SK-N-SH (cell line): ENCODE data around the gene ANK2. TPM values are rescaled to one million over a fixed set of nuclear protein-coding genes. Genes with fewer than 3 reads are reported as not detected.

Experiments used
- CTCF ChIA-PET: fragments of 300-600, 350-600 bp; formaldehyde crosslinking; extraction: SDS; loops from one replicate; lab custom pipeline; 2021; lab: Yijun Ruan, JAX
- POLR2A ChIA-PET: fragments of 350-600 bp; sonication (Branson Sonifier 250); formaldehyde crosslinking; extraction: SDS; loops from one replicate; lab custom pipeline; 2020; ENCODE audit warnings: antibody characterized with exemption, inconsistent platforms; lab: Yijun Ruan, JAX
- DNase-seq: peaks from one replicate; pipeline ENCODE4 v3.0.0; 2012
- H2AFZ ChIP-seq: fragments of 200-600 bp; sonication (generic); 2 replicates; pipeline ENCODE4 v1.8.1; 2016; ENCODE audit warnings: antibody characterized with exemption, mild to moderate bottlenecking, low read depth
- H3F3A ChIP-seq: fragments of 200-600 bp; sonication (generic); replicated peaks from 2 replicates; pipeline ENCODE3; 2016; ENCODE audit warnings: antibody characterized with exemption, mild to moderate bottlenecking; ENCODE audit not compliant: insufficient read depth
- H3K27ac ChIP-seq, 2 experiments: fragments of 200-500 bp in 1 of 2; fragments of 200-600 bp in 1 of 2; sonication (Bioruptor generic) in 1 of 2; sonication (generic), shearing (Covaris generic) in 1 of 2; 2 replicates each; pipeline versions ENCODE4 v1.5.1 to v1.6.1; 2014 to 2016; ENCODE audit warnings: low read depth in 2 of 2, inconsistent platforms in 1 of 2, low read length in 1 of 2, mild to moderate bottlenecking in 1 of 2, mixed read lengths in 1 of 2
- H3K27me3 ChIP-seq: fragments of 200-600 bp; sonication (generic), shearing (Covaris generic); 2 replicates; pipeline ENCODE4 v1.6.1; 2016; ENCODE audit warnings: mixed run types; ENCODE audit not compliant: insufficient read depth
- H3K36me3 ChIP-seq, 2 experiments: fragments of 200-500 bp in 1 of 2; fragments of 200-600 bp in 1 of 2; sonication (Bioruptor generic) in 1 of 2; sonication (generic) in 1 of 2; replicated peaks in 1 of 2; 2 replicates each; pipeline versions ENCODE3 to v1.5.1; 2014 to 2016; ENCODE audit warnings: low read length in 1 of 2, mild to moderate bottlenecking in 1 of 2; ENCODE audit not compliant: insufficient read depth in 2 of 2, control insufficient read depth in 1 of 2
- H3K4me1 ChIP-seq, 2 experiments: fragments of 200-500 bp in 1 of 2; fragments of 200-600 bp in 1 of 2; sonication (Bioruptor generic) in 1 of 2; sonication (generic), shearing (Covaris generic) in 1 of 2; 2 replicates each; pipeline versions ENCODE4 v1.5.1 to v1.6.1; 2014 to 2016; ENCODE audit warnings: low read depth in 1 of 2, low read length in 1 of 2, mixed run types in 1 of 2; ENCODE audit not compliant: insufficient read depth in 2 of 2, control insufficient read depth in 1 of 2
- H3K4me2 ChIP-seq: fragments of 200-600 bp; sonication (generic), shearing (Covaris generic); 2 replicates; pipeline ENCODE4 v1.6.1; 2017; ENCODE audit warnings: mixed run types
- H3K4me3 ChIP-seq, 2 experiments: fragments of 200-500 bp in 1 of 2; fragments of 200-600 bp in 1 of 2; sonication (Bioruptor generic) in 1 of 2; sonication (generic), shearing (Covaris generic) in 1 of 2; 2 replicates each; pipeline versions ENCODE4 v1.5.1 to v1.8.1; 2014 to 2016; ENCODE audit warnings: low read depth in 2 of 2, inconsistent platforms in 1 of 2, low read length in 1 of 2, mild to moderate bottlenecking in 1 of 2, mixed read lengths in 1 of 2, moderate library complexity in 1 of 2
- H3K79me2 ChIP-seq: fragments of 200-600 bp; sonication (generic); 2 replicates; pipeline ENCODE4 v1.8.1; 2017; ENCODE audit warnings: mild to moderate bottlenecking; ENCODE audit not compliant: insufficient read depth
- H3K9ac ChIP-seq: fragments of 200-600 bp; sonication (generic); 2 replicates; pipeline ENCODE4 v1.6.1; 2017; ENCODE audit warnings: mixed run types
- H3K9me2 ChIP-seq: fragments of 200-600 bp; sonication (generic); 2 replicates; pipeline ENCODE4 v1.6.1; 2017; ENCODE audit warnings: mixed run types
- H3K9me3 ChIP-seq: fragments of 200-600 bp; sonication (generic); 2 replicates; pipeline ENCODE4 v1.6.1; 2017; ENCODE audit warnings: mixed run types, mild to moderate bottlenecking, moderate library complexity
- H4K20me1 ChIP-seq: fragments of 200-600 bp; sonication (generic); 2 replicates; pipeline ENCODE4 v1.6.1; 2017; ENCODE audit warnings: mild to moderate bottlenecking, mixed run types; ENCODE audit not compliant: insufficient read depth
- CHD2 ChIP-seq: fragments of 150-350 bp; IDR thresholded peaks from 2 replicates; pipeline ENCODE4 v1.6.1; 2018; ENCODE audit warnings: low read length; ENCODE audit not compliant: partially characterized antibody
- FOXJ3 ChIP-seq: sonication (generic); formaldehyde crosslinking; IDR thresholded peaks from 2 replicates; pipeline ENCODE4 v1.5.1; 2020; ENCODE audit warnings: mild to moderate bottlenecking, missing genetic modification reagents
- GATA2 ChIP-seq: sonication (generic); formaldehyde crosslinking; IDR thresholded peaks from 2 replicates; pipeline ENCODE4 v1.5.0; 2020; ENCODE audit warnings: mild to moderate bottlenecking, missing genetic modification reagents
- MEF2A ChIP-seq: IDR thresholded peaks from 2 replicates; pipeline ENCODE4 v1.4.0; 2012; ENCODE audit warnings: low read depth, borderline replicate concordance
- NRF1 ChIP-seq: IDR thresholded peaks from 2 replicates; pipeline ENCODE4 v1.6.1; 2012; ENCODE audit warnings: low read depth, mild to moderate bottlenecking, low read length
- POLR2AphosphoS5 ChIP-seq: IDR thresholded peaks from 2 replicates; pipeline ENCODE4 v1.6.1; 2012; ENCODE audit warnings: low read depth, low read length
- RAD21 ChIP-seq: IDR thresholded peaks from 2 replicates; pipeline ENCODE4 v1.6.1; 2012; ENCODE audit warnings: mild to moderate bottlenecking, low read length
- RFX5 ChIP-seq: IDR thresholded peaks from 2 replicates; pipeline ENCODE4 v1.6.1; 2012; ENCODE audit warnings: mild to moderate bottlenecking, improper control_type of control experiment, low read length
- SIN3A ChIP-seq: IDR thresholded peaks from 2 replicates; pipeline ENCODE4 v1.6.1; 2012; ENCODE audit warnings: low read depth, mild to moderate bottlenecking, low read length, moderate library complexity, borderline replicate concordance
- TAF1 ChIP-seq: IDR thresholded peaks from 2 replicates; pipeline ENCODE4 v1.6.1; 2012; ENCODE audit warnings: low read depth, mild to moderate bottlenecking, low read length, moderate library complexity, borderline replicate concordance
- USF1 ChIP-seq: IDR thresholded peaks from 2 replicates; pipeline ENCODE4 v1.4.0; 2012; ENCODE audit warnings: low read depth, borderline replicate concordance
- WGBS: methylation state at CpG from one replicate; pipeline ENCODE4 v1.1.6; 2017; ENCODE audit warnings: low lambda C conversion rate; 5-methylcytosine and 5-hydroxymethylcytosine counted together
- polyA plus RNA-seq, 3 experiments: library from polyadenylated mRNA; depleted of rRNA; stranded (reverse); fragments of >200 nt; gene quantifications; 2 replicates each; pipeline ENCODE4 v1.2.3, GENCODE V29; 2012
- TF ChIP-seq, protein P1 (sequence below): fragments of 150-350 bp; IDR thresholded peaks from 2 replicates; pipeline ENCODE4 v1.6.1; 2017; ENCODE audit warnings: antibody characterized with exemption, low read length, low read depth, borderline replicate concordance
- TF ChIP-seq, protein P2 (sequence below): fragments of 200-600 bp; sonication (generic); IDR thresholded peaks from 2 replicates; pipeline ENCODE4 v1.6.1; 2017; ENCODE audit warnings: antibody characterized with exemption, mild to moderate bottlenecking, moderate library complexity
- TF ChIP-seq, protein P3 (sequence below): IDR thresholded peaks from 2 replicates; pipeline ENCODE4 v1.6.1; 2012; ENCODE audit warnings: mild to moderate bottlenecking, low read depth, low read length, moderate library complexity

Gene ANK2
- polyA plus RNA-seq, 1 of the 3 experiments (the other 2 are of a cell fraction) = 0.69 TPM

GRCh38 chr4:113294908-113295307 lies 245.5 kb downstream of the ANK2 start:
- CTCF ChIA-PET = no interaction called here
- DNase-seq = no peak
- 100% methylated on average over 1 of the region's 1 CpG for WGBS

DNA sequence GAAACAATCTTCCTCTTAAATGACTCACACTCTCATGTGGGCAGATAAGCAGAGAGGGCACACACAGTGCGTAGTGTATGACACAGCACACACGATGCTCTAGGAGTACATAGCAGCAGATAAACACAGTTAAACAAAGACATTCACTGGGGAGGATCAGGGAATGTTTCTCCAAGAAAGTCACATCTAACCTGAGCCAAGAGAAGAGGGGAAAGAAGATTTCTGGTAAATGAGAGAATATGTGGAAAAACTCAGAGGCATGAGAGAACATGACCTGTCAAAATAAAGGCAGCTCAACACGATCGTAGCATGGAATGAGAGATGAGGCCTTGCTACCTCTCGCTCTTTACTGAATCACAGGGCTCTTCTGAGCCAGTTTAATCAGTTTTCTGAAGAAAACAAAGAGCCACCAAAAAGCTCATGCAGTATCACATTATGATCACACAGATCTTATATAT lies 251.0 kb downstream of the ANK2 start:
- Histone ChIP-seq H2AFZ (no peak overlapping the region), H3K4me1 (0 out of 4 replicates have a peak, but pooled peaks cover 0 to 3% of the 10 kb centered on the region in 2 experiments), H3K9ac (no peak overlapping the region), H3K79me2 (no peaks in the 10 kb centered on the region), H3K36me3 (peaks cover 0 to 1% of the 10 kb centered on the region in 2 experiments), H3K27ac (no peak overlapping the region), H3K27me3 (no peaks in the 10 kb centered on the region), H3K4me3 (no peak overlapping the region), H4K20me1 (no peaks in the 10 kb centered on the region), H3K9me2 (no peaks in the 10 kb centered on the region)
- CTCF ChIA-PET = interaction anchor here (0.7 to 1.2 kb wide), 2 partner anchors 9 to 23 kb away, joined by 3 to 4 read pairs; no protein-coding TSS in a partner anchor
- POLR2A ChIA-PET = no interaction called here
- no peak for DNase-seq
- WGBS = 88% methylated on average over 5 of the region's 5 CpGs
- no peak for TF ChIP-seq SIN3A
- no peak for TF ChIP-seq TAF1
- TF ChIP-seq, protein P1, sequence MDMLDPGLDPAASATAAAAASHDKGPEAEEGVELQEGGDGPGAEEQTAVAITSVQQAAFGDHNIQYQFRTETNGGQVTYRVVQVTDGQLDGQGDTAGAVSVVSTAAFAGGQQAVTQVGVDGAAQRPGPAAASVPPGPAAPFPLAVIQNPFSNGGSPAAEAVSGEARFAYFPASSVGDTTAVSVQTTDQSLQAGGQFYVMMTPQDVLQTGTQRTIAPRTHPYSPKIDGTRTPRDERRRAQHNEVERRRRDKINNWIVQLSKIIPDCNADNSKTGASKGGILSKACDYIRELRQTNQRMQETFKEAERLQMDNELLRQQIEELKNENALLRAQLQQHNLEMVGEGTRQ = no peak
- TF ChIP-seq, all 33 proteins: peak for 0
- no peaks in the 10 kb centered on the region for H3F3A ChIP-seq
- H3K4me2 ChIP-seq = no peak overlapping the region
- H3K9me3 ChIP-seq = no peaks in the 10 kb centered on the region

More at GRCh38 chr4:113294908-113295307, 245.5 kb downstream of the ANK2 start:
- Histone ChIP-seq H3K4me1 (no peaks in the 10 kb centered on the region), H3K27me3 (no peaks in the 10 kb centered on the region), H4K20me1 (no peaks in the 10 kb centered on the region), H3K4me3 (no peak overlapping the region), H3K36me3 (peaks cover 0 to 6% of the 10 kb centered on the region in 2 experiments), H2AFZ (no peak overlapping the region), H3K9ac (no peak overlapping the region), H3K9me3 (no peaks in the 10 kb centered on the region), H3F3A (no peaks in the 10 kb centered on the region), H3K79me2 (no peaks in the 10 kb centered on the region), H3K4me2 (no peak overlapping the region), H3K9me2 (no peaks in the 10 kb centered on the region), H3K27ac (no peak overlapping the region)
- TF ChIP-seq POLR2AphosphoS5 (no peak), GATA2 (CRISPR knock-in tag) (no peak), RAD21 (peak; percentile 34)
- TF ChIP-seq, protein P2, sequence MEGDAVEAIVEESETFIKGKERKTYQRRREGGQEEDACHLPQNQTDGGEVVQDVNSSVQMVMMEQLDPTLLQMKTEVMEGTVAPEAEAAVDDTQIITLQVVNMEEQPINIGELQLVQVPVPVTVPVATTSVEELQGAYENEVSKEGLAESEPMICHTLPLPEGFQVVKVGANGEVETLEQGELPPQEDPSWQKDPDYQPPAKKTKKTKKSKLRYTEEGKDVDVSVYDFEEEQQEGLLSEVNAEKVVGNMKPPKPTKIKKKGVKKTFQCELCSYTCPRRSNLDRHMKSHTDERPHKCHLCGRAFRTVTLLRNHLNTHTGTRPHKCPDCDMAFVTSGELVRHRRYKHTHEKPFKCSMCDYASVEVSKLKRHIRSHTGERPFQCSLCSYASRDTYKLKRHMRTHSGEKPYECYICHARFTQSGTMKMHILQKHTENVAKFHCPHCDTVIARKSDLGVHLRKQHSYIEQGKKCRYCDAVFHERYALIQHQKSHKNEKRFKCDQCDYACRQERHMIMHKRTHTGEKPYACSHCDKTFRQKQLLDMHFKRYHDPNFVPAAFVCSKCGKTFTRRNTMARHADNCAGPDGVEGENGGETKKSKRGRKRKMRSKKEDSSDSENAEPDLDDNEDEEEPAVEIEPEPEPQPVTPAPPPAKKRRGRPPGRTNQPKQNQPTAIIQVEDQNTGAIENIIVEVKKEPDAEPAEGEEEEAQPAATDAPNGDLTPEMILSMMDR = peak; percentile 42
- POLR2A ChIA-PET = no interaction called here

DNA sequence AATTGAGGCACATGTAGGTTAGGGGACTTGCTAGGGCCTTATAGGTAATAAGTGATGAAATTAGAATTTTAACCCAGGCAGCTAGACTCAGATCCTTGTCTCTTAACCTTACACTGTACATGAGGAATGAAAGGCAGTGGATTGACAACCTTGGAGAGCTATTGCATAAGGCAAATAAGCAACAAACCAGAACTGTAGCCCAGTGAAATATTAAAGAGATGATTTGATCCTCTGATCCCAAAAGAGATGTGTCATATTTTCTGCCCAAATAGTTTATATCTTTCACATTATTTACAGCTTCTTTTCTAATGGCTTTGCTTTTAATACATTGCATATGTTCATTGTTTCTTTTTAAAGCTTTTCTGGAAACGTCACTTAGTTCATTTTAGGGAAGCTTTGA lies 252.6 kb downstream of the ANK2 start:
- Histone ChIP-seq H3K79me2 (no peaks in the 10 kb centered on the region), H2AFZ (no peak overlapping the region), H3K9ac (no peak overlapping the region), H3K27me3 (no peaks in the 10 kb centered on the region), H3K4me2 (no peak overlapping the region), H3F3A (no peaks in the 10 kb centered on the region), H3K4me1 (0 out of 4 replicates have a peak, but pooled peaks cover 0 to 3% of the 10 kb centered on the region in 2 experiments), H3K27ac (no peak overlapping the region), H3K36me3 (no peaks in the 10 kb centered on the region), H4K20me1 (no peaks in the 10 kb centered on the region), H3K9me2 (no peaks in the 10 kb centered on the region), H3K4me3 (no peak overlapping the region), H3K9me3 (no peaks in the 10 kb centered on the region)
- DNase-seq = no peak
- 77% methylated on average over 1 of the region's 1 CpG for WGBS
- POLR2A ChIA-PET = no interaction called here
- CTCF ChIA-PET = no interaction called here
- no peak for TF ChIP-seq CHD2
- TF ChIP-seq, protein P3, sequence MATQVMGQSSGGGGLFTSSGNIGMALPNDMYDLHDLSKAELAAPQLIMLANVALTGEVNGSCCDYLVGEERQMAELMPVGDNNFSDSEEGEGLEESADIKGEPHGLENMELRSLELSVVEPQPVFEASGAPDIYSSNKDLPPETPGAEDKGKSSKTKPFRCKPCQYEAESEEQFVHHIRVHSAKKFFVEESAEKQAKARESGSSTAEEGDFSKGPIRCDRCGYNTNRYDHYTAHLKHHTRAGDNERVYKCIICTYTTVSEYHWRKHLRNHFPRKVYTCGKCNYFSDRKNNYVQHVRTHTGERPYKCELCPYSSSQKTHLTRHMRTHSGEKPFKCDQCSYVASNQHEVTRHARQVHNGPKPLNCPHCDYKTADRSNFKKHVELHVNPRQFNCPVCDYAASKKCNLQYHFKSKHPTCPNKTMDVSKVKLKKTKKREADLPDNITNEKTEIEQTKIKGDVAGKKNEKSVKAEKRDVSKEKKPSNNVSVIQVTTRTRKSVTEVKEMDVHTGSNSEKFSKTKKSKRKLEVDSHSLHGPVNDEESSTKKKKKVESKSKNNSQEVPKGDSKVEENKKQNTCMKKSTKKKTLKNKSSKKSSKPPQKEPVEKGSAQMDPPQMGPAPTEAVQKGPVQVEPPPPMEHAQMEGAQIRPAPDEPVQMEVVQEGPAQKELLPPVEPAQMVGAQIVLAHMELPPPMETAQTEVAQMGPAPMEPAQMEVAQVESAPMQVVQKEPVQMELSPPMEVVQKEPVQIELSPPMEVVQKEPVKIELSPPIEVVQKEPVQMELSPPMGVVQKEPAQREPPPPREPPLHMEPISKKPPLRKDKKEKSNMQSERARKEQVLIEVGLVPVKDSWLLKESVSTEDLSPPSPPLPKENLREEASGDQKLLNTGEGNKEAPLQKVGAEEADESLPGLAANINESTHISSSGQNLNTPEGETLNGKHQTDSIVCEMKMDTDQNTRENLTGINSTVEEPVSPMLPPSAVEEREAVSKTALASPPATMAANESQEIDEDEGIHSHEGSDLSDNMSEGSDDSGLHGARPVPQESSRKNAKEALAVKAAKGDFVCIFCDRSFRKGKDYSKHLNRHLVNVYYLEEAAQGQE = no peak
- no peak for TF ChIP-seq RFX5
- no peak for TF ChIP-seq MEF2A
- TF ChIP-seq FOXJ3 (CRISPR knock-in tag) = no peak
- TF ChIP-seq USF1 = no peak
- no peak for TF ChIP-seq NRF1
